Measurements from ENCODE around the gene YEATS2.

DNA sequence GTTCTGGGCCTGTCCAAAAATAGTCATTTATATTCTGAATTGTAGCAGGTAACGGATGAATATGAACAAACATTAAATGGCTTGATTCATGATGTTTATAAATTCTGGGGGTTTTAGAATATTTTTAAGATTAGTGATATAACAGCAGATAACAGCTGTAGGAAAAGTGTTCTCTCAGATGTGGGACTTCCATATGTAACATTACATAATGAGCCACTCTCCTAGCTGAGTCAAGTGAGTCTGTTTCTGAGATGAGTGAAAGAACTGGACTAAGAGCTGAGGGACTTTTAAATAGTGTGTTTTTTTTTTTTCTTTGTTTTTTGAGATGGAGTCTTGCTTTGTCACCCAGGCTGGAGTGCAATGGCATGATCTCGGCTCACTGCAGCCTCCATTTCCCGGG, 13.9 kb downstream of the YEATS2 start:
- TF ChIP-seq CTCF (conservative IDR thresholded peaks at IDR 0.05 in 1 of 2, IDR thresholded peaks at IDR 0.05 in 1 of 2; ENCODE audit: extremely low read depth in 1 of 2, insufficient read depth in 1 of 2, low read depth in 1 of 2, low read length in 2 of 2) (no peak), EZH2 (IDR thresholded peaks at IDR 0.05; ENCODE audit: borderline replicate concordance, low read length) (no peak)

All from mammary epithelial cell (primary cell).